Measurements from ENCODE around the gene CAPRIN1.

DNA sequence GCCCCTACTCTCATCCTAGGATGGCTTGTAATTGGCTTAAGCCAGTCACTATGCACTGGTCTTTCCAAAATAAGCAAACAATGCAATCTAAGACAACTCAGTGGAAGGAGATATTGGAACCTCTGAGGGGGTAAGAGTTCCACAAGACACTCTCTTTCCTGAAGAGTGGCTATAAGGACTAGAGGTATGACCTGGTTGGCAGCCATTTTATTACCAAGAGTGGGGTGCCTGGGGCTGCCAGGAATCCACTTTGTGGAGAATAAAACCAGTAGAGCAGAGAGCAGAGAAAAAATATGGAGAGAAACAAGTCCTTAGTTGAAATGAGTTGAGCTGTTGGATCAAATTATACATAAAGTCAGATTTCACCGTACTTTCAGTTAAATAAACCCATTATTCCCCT is 38.8 kb upstream of the CAPRIN1 start:
- TF ChIP-seq, protein P1, sequence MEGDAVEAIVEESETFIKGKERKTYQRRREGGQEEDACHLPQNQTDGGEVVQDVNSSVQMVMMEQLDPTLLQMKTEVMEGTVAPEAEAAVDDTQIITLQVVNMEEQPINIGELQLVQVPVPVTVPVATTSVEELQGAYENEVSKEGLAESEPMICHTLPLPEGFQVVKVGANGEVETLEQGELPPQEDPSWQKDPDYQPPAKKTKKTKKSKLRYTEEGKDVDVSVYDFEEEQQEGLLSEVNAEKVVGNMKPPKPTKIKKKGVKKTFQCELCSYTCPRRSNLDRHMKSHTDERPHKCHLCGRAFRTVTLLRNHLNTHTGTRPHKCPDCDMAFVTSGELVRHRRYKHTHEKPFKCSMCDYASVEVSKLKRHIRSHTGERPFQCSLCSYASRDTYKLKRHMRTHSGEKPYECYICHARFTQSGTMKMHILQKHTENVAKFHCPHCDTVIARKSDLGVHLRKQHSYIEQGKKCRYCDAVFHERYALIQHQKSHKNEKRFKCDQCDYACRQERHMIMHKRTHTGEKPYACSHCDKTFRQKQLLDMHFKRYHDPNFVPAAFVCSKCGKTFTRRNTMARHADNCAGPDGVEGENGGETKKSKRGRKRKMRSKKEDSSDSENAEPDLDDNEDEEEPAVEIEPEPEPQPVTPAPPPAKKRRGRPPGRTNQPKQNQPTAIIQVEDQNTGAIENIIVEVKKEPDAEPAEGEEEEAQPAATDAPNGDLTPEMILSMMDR (IDR thresholded peaks at IDR 0.05): no peak
- TF ChIP-seq POLR2A (IDR thresholded peaks at IDR 0.05): no peak

All from gastroesophageal sphincter (tissue), 3 donors.